ENCODE measurements around the gene HACD2. TPM values are rescaled to one million over a fixed set of nuclear protein-coding genes. Genes with fewer than 3 reads are reported as not detected.

Gene HACD2
- polyA plus RNA-seq, 3 donors = 12.9 to 17.1 (median 15.1) TPM

DNA sequence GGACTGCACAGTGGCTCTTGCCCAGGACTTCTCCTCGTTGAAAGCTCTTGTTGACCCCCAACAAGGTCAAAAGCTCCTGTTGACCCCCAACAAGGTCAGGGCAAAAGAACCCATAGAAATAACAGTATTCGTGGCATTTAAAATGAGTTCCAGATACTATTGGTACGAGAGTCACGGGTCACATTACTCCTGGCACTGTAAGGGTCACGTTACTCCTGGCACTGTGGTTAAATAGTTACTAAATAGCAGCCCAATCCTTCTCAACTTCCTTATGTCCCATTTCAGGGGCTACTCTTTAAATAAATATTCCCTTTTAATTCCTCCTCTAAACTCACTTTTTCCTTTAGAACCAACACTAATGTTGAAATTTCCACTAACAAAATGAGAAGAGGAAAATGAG lies 117.8 kb downstream of the HACD2 start:
- intact Hi-C loops (cut with micrococcal nuclease) = no loop called here
- WGBS (ENCODE audit: insufficient coverage) = 93% methylated on average over 4 of the region's 5 CpGs

DNA sequence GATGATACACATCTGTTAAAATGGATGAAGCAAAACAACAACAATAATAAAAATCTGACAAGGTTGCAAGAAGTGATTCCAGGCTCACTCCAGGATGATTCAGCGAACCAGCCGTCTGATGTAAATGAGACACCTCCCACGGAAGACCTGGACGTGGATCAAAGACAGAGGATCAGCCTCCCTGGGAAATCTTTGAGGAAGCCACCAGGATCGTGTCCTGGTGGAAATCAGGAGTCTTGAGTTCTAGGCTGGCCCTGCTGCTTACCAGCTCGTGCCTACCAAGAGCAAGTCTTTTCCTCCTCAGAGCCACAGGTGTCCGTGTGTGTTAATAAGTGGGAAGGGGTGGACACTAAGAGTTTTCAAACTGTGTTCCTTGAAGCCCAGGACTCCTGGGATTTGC lies 120.6 kb downstream of the HACD2 start:
- Mint-ChIP-seq H3K9me3 (no peaks in the 10 kb centered on the region), H3K36me3 (no peaks in the 10 kb centered on the region), H3K27me3 (ENCODE audit: low read depth in 3 of 3) (peaks cover 0 to 10% (median 9%) of the 10 kb centered on the region in 3 donors), H3K4me1 (peaks cover 8% of the 10 kb centered on the region), H3K4me3 (no peak overlapping the region), H3K27ac (no peak overlapping the region)
- Histone ChIP-seq H3K9ac (ENCODE audit: insufficient read depth, low read length, poor library complexity, severe bottlenecking) (no peak overlapping the region), H3K4me3 (replicated peaks in 1 of 3; ENCODE audit: low read depth in 2 of 3, low read length in 3 of 3) (no peak overlapping the region), H3K9me3 (replicated peaks in 1 of 2; ENCODE audit: control insufficient read depth in 1 of 2, insufficient read depth in 1 of 2, low read length in 2 of 2) (no peaks in the 10 kb centered on the region), H3K36me3 (replicated peaks in 1 of 2; ENCODE audit: control insufficient read depth in 1 of 2, insufficient read depth in 2 of 2, low read length in 2 of 2) (no peaks in the 10 kb centered on the region), H3K4me1 (ENCODE audit: control insufficient read depth in 1 of 2, insufficient read depth in 2 of 2, low read length in 2 of 2) (peaks cover 0 to 8% of the 10 kb centered on the region in 2 donors), H4K20me1 (ENCODE audit: insufficient read depth, low read length) (no peaks in the 10 kb centered on the region), H2AFZ (ENCODE audit: insufficient read depth, low read depth, low read length, poor library complexity, severe bottlenecking) (no peak overlapping the region), H3K27ac (ENCODE audit: low read depth in 1 of 2, low read length in 2 of 2) (no peak overlapping the region), H3K4me2 (replicated peaks; ENCODE audit: extremely low read depth, low read length, poor library complexity, severe bottlenecking) (no peak overlapping the region), H3K27me3 (ENCODE audit: control insufficient read depth in 2 of 2, insufficient read depth in 2 of 2, low read length in 2 of 2) (no peaks in the 10 kb centered on the region), H3K79me2 (ENCODE audit: insufficient read depth, low read length) (no peaks in the 10 kb centered on the region)
- TF ChIP-seq, protein P1, sequence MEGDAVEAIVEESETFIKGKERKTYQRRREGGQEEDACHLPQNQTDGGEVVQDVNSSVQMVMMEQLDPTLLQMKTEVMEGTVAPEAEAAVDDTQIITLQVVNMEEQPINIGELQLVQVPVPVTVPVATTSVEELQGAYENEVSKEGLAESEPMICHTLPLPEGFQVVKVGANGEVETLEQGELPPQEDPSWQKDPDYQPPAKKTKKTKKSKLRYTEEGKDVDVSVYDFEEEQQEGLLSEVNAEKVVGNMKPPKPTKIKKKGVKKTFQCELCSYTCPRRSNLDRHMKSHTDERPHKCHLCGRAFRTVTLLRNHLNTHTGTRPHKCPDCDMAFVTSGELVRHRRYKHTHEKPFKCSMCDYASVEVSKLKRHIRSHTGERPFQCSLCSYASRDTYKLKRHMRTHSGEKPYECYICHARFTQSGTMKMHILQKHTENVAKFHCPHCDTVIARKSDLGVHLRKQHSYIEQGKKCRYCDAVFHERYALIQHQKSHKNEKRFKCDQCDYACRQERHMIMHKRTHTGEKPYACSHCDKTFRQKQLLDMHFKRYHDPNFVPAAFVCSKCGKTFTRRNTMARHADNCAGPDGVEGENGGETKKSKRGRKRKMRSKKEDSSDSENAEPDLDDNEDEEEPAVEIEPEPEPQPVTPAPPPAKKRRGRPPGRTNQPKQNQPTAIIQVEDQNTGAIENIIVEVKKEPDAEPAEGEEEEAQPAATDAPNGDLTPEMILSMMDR (IDR thresholded peaks at IDR 0.05) = no peak
- intact Hi-C loops (cut with micrococcal nuclease) = no loop called here
- 75% methylated on average over 6 of the region's 7 CpGs for WGBS (ENCODE audit: insufficient coverage)
- no peak for DNase-seq

More for the DNA sequence above, 117.8 kb downstream of the HACD2 start:
- Histone ChIP-seq H3K79me2 (ENCODE audit: insufficient read depth, low read length) (no peaks in the 10 kb centered on the region), H3K9ac (ENCODE audit: insufficient read depth, low read length, poor library complexity, severe bottlenecking) (no peak overlapping the region), H2AFZ (ENCODE audit: insufficient read depth, low read depth, low read length, poor library complexity, severe bottlenecking) (no peak overlapping the region), H3K4me2 (replicated peaks; ENCODE audit: extremely low read depth, low read length, poor library complexity, severe bottlenecking) (no peak overlapping the region), H3K4me3 (replicated peaks in 1 of 3; ENCODE audit: low read depth in 2 of 3, low read length in 3 of 3) (no peak overlapping the region), H3K9me3 (replicated peaks in 1 of 2; ENCODE audit: control insufficient read depth in 1 of 2, insufficient read depth in 1 of 2, low read length in 2 of 2) (no peaks in the 10 kb centered on the region), H3K27me3 (ENCODE audit: control insufficient read depth in 2 of 2, insufficient read depth in 2 of 2, low read length in 2 of 2) (no peaks in the 10 kb centered on the region), H3K27ac (ENCODE audit: low read depth in 1 of 2, low read length in 2 of 2) (no peak overlapping the region), H3K36me3 (replicated peaks in 1 of 2; ENCODE audit: control insufficient read depth in 1 of 2, insufficient read depth in 2 of 2, low read length in 2 of 2) (no peaks in the 10 kb centered on the region), H3K4me1 (ENCODE audit: control insufficient read depth in 1 of 2, insufficient read depth in 2 of 2, low read length in 2 of 2) (no peaks in the 10 kb centered on the region), H4K20me1 (ENCODE audit: insufficient read depth, low read length) (no peaks in the 10 kb centered on the region)
- TF ChIP-seq, protein P1 (IDR thresholded peaks at IDR 0.05) = no peak
- H3K27ac Mint-ChIP-seq = no peak overlapping the region
- no peaks in the 10 kb centered on the region for H3K9me3 Mint-ChIP-seq
- peaks cover 0 to 10% (median 6%) of the 10 kb centered on the region in 3 donors for H3K27me3 Mint-ChIP-seq (ENCODE audit: low read depth in 3 of 3)
- H3K4me3 Mint-ChIP-seq = no peak overlapping the region
- no peak for DNase-seq
- no peaks in the 10 kb centered on the region for H3K4me1 Mint-ChIP-seq
- no peaks in the 10 kb centered on the region for H3K36me3 Mint-ChIP-seq

Data from CD14-positive monocyte (primary cell).